Smooth muscle cell (in vitro differentiated cells): ENCODE measurements around the gene PRDX3. TPM values are rescaled to one million over a fixed set of nuclear protein-coding genes. Genes with fewer than 3 reads are reported as not detected.

Source experiments
- DNase-seq: peaks from one replicate; lab custom pipeline; 2025; ENCODE audit not compliant: unreplicated experiment; lab: John Stamatoyannopoulos, UW
- H2AFZ ChIP-seq: fragments of 200-600 bp; sonication (generic); 2 replicates; pipeline ENCODE4 v1.6.0; 2016; ENCODE audit warnings: antibody characterized with exemption, low read depth, mild to moderate bottlenecking
- H3F3A ChIP-seq: fragments of 200-600 bp; sonication (generic); 2 replicates; pipeline ENCODE4 v1.6.0; 2017; ENCODE audit warnings: antibody characterized with exemption, low read depth
- H3K27ac ChIP-seq: fragments of 200-600 bp; sonication (generic); 2 replicates; pipeline ENCODE4 v1.5.1; 2016; ENCODE audit warnings: low read depth, mild to moderate bottlenecking
- H3K27me3 ChIP-seq: fragments of 200-600 bp; sonication (generic); 2 replicates; pipeline ENCODE4 v1.6.1; 2016; ENCODE audit warnings: low read depth, mild to moderate bottlenecking
- H3K36me3 ChIP-seq: fragments of 200-600 bp; sonication (generic); 2 replicates; pipeline ENCODE4 v1.5.1; 2016; ENCODE audit warnings: low read depth
- H3K4me1 ChIP-seq: fragments of 200-600 bp; sonication (generic); 2 replicates; pipeline ENCODE4 v1.5.1; 2016; ENCODE audit warnings: low read depth
- H3K4me2 ChIP-seq: fragments of 200-600 bp; sonication (generic); 2 replicates; pipeline ENCODE4 v1.6.0; 2016; ENCODE audit warnings: mild to moderate bottlenecking
- H3K4me3 ChIP-seq: fragments of 200-600 bp; sonication (generic); 2 replicates; pipeline ENCODE4 v1.5.1; 2016; ENCODE audit warnings: mild to moderate bottlenecking
- H3K79me2 ChIP-seq: fragments of 200-600 bp; sonication (generic); 2 replicates; pipeline ENCODE4 v1.6.0; 2016; ENCODE audit warnings: low read depth, mild to moderate bottlenecking
- H3K9ac ChIP-seq: fragments of 200-600 bp; sonication (generic); 2 replicates; pipeline ENCODE4 v1.6.0; 2016; ENCODE audit warnings: low read depth
- H3K9me3 ChIP-seq: fragments of 200-600 bp; sonication (generic); replicated peaks from 2 replicates; pipeline ENCODE4 v1.5.1; 2016; ENCODE audit warnings: low read depth
- H4K20me1 ChIP-seq: fragments of 200-600 bp; sonication (generic); 2 replicates; pipeline ENCODE4 v1.6.0; 2016; ENCODE audit warnings: low read depth
- WGBS: methylation state at CpG from one replicate; pipeline ENCODE4 v1.1.7; 2016; ENCODE audit warnings: low lambda C conversion rate; 5-methylcytosine and 5-hydroxymethylcytosine counted together
- polyA plus RNA-seq: library from polyadenylated mRNA; unstranded; fragments of >200 nt; fragmentation: Nextera tagmentation; extraction: Ambion mirVana; gene quantifications from 2 replicates; pipeline ENCODE4 v1.2.1, GENCODE V29; 2016
- small RNA-seq: library from RNA; depleted of rRNA; stranded (forward); fragments of <200 nt; gene quantifications from one replicate; pipeline ENCODE3, GENCODE V24; 2014
- total RNA-seq: library from RNA; depleted of rRNA; stranded (reverse); fragments of >200 nt; gene quantifications from 2 replicates; pipeline ENCODE4 v1.2.3, GENCODE V29; 2014
- TF ChIP-seq, protein P1 (sequence below): fragments of 200-600 bp; sonication (generic); IDR thresholded peaks from 2 replicates; pipeline ENCODE4 v1.5.1; 2017; ENCODE audit warnings: borderline replicate concordance, mild to moderate bottlenecking, antibody characterized with exemption; ENCODE audit not compliant: insufficient read depth, poor library complexity, severe bottlenecking

PRDX3 gene
- total and polyA plus RNA-seq, 2 experiments from 2014 or later: 123 to 156 TPM

DNA sequence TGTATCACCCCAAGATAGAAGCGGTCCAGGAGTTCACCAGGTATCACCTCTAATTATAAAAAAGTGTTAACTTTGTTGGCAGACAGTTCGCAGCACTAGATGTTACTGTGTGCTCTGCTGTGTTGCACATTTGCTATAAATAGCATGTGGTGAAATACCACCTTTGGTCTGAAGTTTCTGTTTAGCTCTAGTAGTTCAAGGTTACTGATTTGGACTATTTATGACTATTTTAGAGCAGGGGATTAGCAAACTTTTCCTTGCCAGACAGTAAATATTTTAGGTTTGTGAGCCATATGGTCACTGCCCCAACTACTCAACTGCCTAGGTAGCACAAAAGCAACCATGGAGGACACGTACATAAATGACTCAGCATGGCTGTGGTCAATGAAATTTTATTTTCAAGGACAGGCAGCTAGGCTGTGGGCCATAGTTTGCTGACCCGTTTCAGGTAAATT lies 58.2 kb downstream of the PRDX3 start:
- no peak for DNase-seq
- H3K79me2 ChIP-seq: no peaks in the 10 kb centered on the region
- H3K4me3 ChIP-seq: no peak overlapping the region
- TF ChIP-seq, protein P1, sequence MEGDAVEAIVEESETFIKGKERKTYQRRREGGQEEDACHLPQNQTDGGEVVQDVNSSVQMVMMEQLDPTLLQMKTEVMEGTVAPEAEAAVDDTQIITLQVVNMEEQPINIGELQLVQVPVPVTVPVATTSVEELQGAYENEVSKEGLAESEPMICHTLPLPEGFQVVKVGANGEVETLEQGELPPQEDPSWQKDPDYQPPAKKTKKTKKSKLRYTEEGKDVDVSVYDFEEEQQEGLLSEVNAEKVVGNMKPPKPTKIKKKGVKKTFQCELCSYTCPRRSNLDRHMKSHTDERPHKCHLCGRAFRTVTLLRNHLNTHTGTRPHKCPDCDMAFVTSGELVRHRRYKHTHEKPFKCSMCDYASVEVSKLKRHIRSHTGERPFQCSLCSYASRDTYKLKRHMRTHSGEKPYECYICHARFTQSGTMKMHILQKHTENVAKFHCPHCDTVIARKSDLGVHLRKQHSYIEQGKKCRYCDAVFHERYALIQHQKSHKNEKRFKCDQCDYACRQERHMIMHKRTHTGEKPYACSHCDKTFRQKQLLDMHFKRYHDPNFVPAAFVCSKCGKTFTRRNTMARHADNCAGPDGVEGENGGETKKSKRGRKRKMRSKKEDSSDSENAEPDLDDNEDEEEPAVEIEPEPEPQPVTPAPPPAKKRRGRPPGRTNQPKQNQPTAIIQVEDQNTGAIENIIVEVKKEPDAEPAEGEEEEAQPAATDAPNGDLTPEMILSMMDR: no peak
- WGBS: 77% methylated on average over 4 of the region's 4 CpGs
- H4K20me1 ChIP-seq: no peaks in the 10 kb centered on the region
- H3K9me3 ChIP-seq: no peaks in the 10 kb centered on the region
- H3K27ac ChIP-seq: peak overlapping the region; percentile 84
- H3K36me3 ChIP-seq: no peaks in the 10 kb centered on the region
- no peak overlapping the region for H3K4me2 ChIP-seq
- no peaks in the 10 kb centered on the region for H3K27me3 ChIP-seq
- H3K9ac ChIP-seq: no peak overlapping the region
- H3K4me1 ChIP-seq: no peaks in the 10 kb centered on the region
- H3F3A ChIP-seq: no peaks in the 10 kb centered on the region
- no peak overlapping the region for H2AFZ ChIP-seq

DNA sequence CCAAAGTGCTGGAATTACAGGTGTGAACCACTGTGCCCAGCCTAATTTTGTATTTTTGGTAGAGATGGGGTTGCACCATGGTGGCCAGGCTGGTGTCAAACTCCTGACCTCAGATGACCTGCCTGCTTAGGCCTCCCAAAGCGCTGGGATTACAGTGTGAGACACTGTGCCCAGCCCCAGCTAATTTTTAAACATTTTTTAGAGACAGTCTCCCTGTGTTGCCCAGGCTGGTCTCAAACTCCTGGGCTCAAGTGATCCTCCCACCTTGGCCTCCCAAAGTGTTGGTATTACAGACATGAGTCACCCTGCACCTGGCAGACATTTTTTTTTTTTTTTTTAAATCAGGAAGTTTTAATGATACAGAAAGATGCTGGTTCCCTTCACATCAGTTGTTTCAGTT lies 59.2 kb downstream of the PRDX3 start:
- no peaks in the 10 kb centered on the region for H3K79me2 ChIP-seq
- WGBS: 100% methylated on average over 1 of the region's 1 CpG
- H3F3A ChIP-seq: no peaks in the 10 kb centered on the region
- H3K4me3 ChIP-seq: no peak overlapping the region
- H3K27ac ChIP-seq: peak overlapping the region; percentile 84
- TF ChIP-seq, protein P1: no peak
- no peaks in the 10 kb centered on the region for H4K20me1 ChIP-seq
- no peaks in the 10 kb centered on the region for H3K4me1 ChIP-seq
- H3K9me3 ChIP-seq: no peaks in the 10 kb centered on the region
- no peaks in the 10 kb centered on the region for H3K27me3 ChIP-seq
- DNase-seq: no peak
- H3K9ac ChIP-seq: no peak overlapping the region
- no peak overlapping the region for H2AFZ ChIP-seq
- H3K36me3 ChIP-seq: no peaks in the 10 kb centered on the region
- no peak overlapping the region for H3K4me2 ChIP-seq

DNA sequence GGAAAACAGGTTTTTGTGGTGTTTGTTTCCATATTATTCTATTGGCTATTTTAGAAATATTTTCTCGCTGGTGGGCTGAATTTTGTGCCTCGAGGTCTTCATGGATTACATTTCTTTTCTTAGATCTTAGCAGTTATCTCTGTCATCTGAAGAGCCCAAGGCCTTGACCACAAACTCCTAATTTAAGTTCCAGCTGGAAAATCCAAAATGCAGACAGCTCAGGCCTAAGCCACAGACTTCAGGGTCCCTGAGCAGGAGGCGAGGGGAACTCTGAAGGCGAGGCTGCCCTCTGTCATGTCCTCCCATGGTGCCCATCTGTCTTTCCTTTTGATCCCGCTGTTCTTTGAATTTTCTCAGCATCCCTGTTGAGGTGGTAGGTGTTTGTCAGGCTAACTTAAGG lies 60.4 kb downstream of the PRDX3 start:
- Histone ChIP-seq H3K4me3 (no peak overlapping the region), H3K27me3 (no peaks in the 10 kb centered on the region), H3K4me2 (no peak overlapping the region), H3K9me3 (no peaks in the 10 kb centered on the region), H3F3A (peaks cover 5% of the 10 kb centered on the region), H4K20me1 (no peaks in the 10 kb centered on the region), H3K4me1 (peaks cover 4% of the 10 kb centered on the region), H3K9ac (no peak overlapping the region), H3K27ac (no peak overlapping the region), H3K36me3 (no peaks in the 10 kb centered on the region), H3K79me2 (no peaks in the 10 kb centered on the region), H2AFZ (no peak overlapping the region)
- TF ChIP-seq, protein P1: no peak
- DNase-seq: no peak
- 81% methylated on average over 5 of the region's 5 CpGs for WGBS

Small RNA genes lying within 50 kb of the gene (small RNA-seq; reads per million reads assigned to genes)
- 0.32 reads per million, percentile 7 among the genes with 10 or more reads in this experiment for gene RN7SL749P

Other genes with a start within 250 kb of the PRDX3 start
- 0.76 and 0.90 TPM in 2 replicates for gene NANOS1, start 149.1 kb downstream of the PRDX3 start, total RNA-seq
- gene NANOS1, start 149.1 kb downstream of the PRDX3 start, polyA plus RNA-seq: 1.4 and 2.8 TPM in 2 replicates
- gene EIF3A, start 98.0 kb downstream of the PRDX3 start, total RNA-seq: 95.0 and 105 TPM in 2 replicates
- gene EIF3A, start 98.0 kb downstream of the PRDX3 start, polyA plus RNA-seq: 37.9 and 51.5 TPM in 2 replicates
- 45.1 and 57.0 TPM in 2 replicates for gene DENND10, start 74.7 kb downstream of the PRDX3 start, total RNA-seq
- gene DENND10, start 74.7 kb downstream of the PRDX3 start, polyA plus RNA-seq: 51.0 and 57.2 TPM in 2 replicates
- gene SFXN4, start 13.1 kb downstream of the PRDX3 start, total RNA-seq: 7.9 and 12.2 TPM in 2 replicates
- gene SFXN4, start 13.1 kb downstream of the PRDX3 start, polyA plus RNA-seq: 12.8 and 16.2 TPM in 2 replicates
- 5.2 and 7.0 TPM in 2 replicates for gene GRK5, start 28.8 kb upstream of the PRDX3 start, total RNA-seq
- gene GRK5, start 28.8 kb upstream of the PRDX3 start, polyA plus RNA-seq: 4.4 and 5.0 TPM in 2 replicates